Kidney epithelial cell (primary cell): ENCODE data around the gene GPSM1. TPM values are rescaled to one million over a fixed set of nuclear protein-coding genes. Genes with fewer than 3 reads are reported as not detected.

Experiments used
- DNase-seq: peaks from one replicate; pipeline ENCODE4 v3.0.0-alpha.2; 2010; ENCODE audit warnings: low read depth
- H3K27me3 ChIP-seq: 2 replicates; pipeline ENCODE4 v1.6.0; 2011; ENCODE audit warnings: low read length; ENCODE audit not compliant: control insufficient read depth, insufficient read depth
- H3K36me3 ChIP-seq: 2 replicates; pipeline ENCODE4 v1.5.1; 2011; ENCODE audit warnings: low read length; ENCODE audit not compliant: control insufficient read depth, insufficient read depth
- H3K4me3 ChIP-seq: 2 replicates; pipeline ENCODE4 v1.5.1; 2011; ENCODE audit warnings: low read depth, mild to moderate bottlenecking, control low read depth, low read length
- total RNA-seq: library from RNA; depleted of rRNA; stranded (reverse); fragments of >200 nt; gene quantifications from 2 replicates; pipeline ENCODE4 v1.2.3, GENCODE V29; 2015
- TF ChIP-seq, protein P1 (sequence below): IDR thresholded peaks from 2 replicates; pipeline ENCODE4 v1.5.1; 2011; ENCODE audit warnings: mild to moderate bottlenecking, moderate library complexity, low read length, control low read depth, inconsistent platforms; ENCODE audit not compliant: insufficient read depth, poor library complexity, severe bottlenecking

Gene GPSM1
- total RNA-seq, 1 donor from 2014 or later: 31.8 TPM

DNA sequence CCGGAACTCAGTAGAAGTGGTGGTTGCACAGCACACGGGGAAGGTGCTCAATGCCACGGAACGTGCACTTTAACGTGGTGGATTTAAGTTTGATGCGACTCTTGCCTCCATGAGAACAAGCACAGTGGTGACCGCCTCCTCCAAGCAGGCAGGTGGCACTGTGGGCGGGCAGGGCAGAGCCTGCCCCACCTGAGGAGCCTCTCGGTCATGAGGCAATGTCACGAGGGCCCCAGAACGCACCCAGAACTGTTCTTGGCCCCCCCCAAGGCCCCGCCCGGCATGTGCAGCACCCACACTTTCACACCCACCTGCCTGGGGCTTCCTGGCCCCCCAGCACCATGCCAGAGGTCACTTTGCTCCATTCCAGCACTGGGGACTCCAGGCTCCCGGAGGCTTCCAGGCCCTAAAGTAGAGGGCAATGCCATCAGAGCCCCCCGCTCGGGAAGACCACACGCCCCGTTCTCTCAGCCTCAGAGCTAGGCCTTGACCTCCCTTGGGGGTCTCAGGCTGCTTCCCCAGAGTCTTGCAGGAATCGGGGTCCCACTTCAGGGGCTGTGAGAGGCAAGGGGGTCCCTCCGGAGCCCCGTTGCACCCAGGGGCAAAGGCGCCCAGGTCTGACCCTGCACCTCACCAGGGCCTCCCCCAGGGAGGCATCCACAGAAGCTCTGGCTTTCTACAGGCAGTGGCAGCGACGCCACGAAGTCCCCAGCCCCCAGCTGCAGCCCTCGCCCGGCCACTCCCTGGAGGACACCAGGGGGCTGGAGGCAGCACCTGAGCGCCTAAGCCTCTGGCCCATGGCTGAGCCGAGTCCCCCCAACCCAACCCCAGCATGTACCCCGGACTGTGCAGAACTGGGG lies 37.5 kb upstream of the GPSM1 start:
- Histone ChIP-seq H3K4me3 (no peak overlapping the region), H3K36me3 (no peaks in the 10 kb centered on the region), H3K27me3 (peaks cover 18% of the 10 kb centered on the region)
- DNase-seq: no peak
- TF ChIP-seq, protein P1, sequence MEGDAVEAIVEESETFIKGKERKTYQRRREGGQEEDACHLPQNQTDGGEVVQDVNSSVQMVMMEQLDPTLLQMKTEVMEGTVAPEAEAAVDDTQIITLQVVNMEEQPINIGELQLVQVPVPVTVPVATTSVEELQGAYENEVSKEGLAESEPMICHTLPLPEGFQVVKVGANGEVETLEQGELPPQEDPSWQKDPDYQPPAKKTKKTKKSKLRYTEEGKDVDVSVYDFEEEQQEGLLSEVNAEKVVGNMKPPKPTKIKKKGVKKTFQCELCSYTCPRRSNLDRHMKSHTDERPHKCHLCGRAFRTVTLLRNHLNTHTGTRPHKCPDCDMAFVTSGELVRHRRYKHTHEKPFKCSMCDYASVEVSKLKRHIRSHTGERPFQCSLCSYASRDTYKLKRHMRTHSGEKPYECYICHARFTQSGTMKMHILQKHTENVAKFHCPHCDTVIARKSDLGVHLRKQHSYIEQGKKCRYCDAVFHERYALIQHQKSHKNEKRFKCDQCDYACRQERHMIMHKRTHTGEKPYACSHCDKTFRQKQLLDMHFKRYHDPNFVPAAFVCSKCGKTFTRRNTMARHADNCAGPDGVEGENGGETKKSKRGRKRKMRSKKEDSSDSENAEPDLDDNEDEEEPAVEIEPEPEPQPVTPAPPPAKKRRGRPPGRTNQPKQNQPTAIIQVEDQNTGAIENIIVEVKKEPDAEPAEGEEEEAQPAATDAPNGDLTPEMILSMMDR: no peak

- DNase-seq: no peak
- no peak overlapping the region for H3K4me3 ChIP-seq
- peaks cover 18% of the 10 kb centered on the region for H3K27me3 ChIP-seq
- no peaks in the 10 kb centered on the region for H3K36me3 ChIP-seq
- TF ChIP-seq, protein P1: no peak
Observed at GRCh38 chr9:136290508-136291000, 36.8 kb upstream of the GPSM1 start.

DNA sequence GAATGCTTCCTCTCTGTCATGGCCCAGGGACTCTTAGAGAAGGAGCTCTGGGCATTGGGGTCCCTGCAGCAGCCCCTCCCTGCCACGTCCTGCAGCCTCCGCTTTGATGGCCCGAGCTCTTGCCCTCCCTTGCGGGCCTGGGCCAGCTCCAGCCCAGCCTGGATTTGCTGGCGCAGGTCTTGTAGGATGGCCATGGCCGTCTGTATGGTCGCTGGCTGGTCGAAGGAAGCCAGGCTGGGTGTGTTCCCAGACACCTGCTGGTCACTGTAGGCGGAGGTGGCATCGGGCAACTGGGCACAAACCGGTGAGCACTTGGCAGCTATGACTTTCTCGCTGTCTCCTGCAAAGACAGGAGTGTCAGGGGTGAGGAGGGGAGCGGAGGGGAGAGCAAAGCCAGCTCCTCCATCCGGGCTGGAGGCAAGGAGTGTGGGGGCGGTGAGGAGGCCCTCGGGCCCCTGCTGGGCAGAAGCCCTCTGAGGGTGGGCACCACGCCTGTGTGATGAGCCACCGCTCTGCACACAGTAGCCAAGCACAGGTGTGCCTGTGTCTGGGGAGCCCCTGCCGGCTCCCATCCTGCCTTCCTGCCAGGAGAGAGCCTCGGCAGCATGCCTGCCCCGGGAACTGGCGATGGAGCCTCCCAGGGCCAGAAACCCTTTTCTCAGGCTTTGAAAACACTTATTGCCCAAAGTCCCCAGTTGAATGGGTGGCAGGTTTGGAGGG lies 35.9 kb upstream of the GPSM1 start:
- Histone ChIP-seq H3K27me3 (peaks cover 24% of the 10 kb centered on the region), H3K36me3 (no peaks in the 10 kb centered on the region), H3K4me3 (no peak overlapping the region)
- DNase-seq: no peak
- TF ChIP-seq, protein P1: no peak

- TF ChIP-seq, protein P1: no peak
- H3K27me3 ChIP-seq: peaks cover 29% of the 10 kb centered on the region
- no peak for DNase-seq
- no peaks in the 10 kb centered on the region for H3K36me3 ChIP-seq
- H3K4me3 ChIP-seq: no peak overlapping the region
Observed at GRCh38 chr9:136292026-136292538, 35.3 kb upstream of the GPSM1 start.

DNA sequence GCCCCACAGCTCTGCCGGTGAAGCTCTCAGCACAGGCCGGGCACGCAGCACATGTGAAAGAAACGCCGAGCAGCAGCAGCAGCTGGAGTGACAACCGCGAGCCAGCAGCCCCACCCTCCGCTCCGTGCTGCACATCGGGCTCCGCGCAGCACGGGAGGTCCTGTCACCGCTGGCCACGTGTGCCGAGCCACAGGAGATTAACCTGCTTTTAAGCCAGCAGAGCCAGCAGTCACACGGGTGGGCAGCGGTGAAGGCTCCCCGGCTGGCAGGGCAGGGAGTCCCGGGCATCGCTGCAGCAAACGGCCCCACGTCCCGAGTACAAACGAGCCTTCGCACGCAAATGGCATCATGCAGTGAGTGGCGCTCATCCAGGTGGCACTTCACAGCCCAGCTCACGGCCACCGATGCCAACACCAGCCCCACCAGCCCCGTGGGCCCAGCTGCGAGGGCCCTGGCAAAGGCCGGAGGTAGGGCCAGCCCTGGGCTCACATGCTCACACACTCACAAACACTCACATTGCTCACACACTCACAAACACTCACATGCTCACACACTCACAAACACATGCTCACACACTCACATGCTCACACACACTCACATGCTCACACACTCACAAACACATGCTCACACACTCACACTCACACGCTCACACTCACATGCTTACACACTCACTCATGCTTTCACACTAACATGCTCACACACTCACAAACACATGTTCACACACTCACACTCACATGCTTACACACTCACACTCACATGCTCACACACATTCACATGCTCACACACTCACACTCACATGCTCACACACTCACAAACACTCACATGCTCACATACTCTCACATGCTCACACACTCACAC lies 34.5 kb upstream of the GPSM1 start:
- no peaks in the 10 kb centered on the region for H3K36me3 ChIP-seq
- H3K4me3 ChIP-seq: no peak overlapping the region
- DNase-seq: no peak
- TF ChIP-seq, protein P1: no peak
- H3K27me3 ChIP-seq: peaks cover 35% of the 10 kb centered on the region
